Measurements from ENCODE around the gene MBNL1.

Gene MBNL1

DNA sequence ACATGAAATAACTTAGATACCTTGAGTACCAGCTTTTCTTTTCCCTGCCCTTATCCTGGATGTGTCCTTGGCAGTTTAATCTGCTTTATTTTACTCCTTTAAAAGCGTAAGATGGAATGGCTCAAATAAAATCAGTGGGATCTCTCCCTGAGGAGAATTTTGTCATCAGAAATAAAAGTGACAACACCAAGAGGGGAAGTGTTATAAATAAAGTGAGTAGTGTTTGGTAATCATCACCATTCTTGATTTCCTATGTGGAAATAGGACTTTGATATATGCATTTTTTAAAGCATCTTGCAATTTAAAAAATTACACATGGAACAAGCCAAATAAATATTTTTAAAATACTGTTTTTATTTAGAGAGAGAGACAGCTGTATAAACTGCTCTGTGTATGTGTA, 76.5 kb downstream of the MBNL1 start:
- TF ChIP-seq, protein P1, sequence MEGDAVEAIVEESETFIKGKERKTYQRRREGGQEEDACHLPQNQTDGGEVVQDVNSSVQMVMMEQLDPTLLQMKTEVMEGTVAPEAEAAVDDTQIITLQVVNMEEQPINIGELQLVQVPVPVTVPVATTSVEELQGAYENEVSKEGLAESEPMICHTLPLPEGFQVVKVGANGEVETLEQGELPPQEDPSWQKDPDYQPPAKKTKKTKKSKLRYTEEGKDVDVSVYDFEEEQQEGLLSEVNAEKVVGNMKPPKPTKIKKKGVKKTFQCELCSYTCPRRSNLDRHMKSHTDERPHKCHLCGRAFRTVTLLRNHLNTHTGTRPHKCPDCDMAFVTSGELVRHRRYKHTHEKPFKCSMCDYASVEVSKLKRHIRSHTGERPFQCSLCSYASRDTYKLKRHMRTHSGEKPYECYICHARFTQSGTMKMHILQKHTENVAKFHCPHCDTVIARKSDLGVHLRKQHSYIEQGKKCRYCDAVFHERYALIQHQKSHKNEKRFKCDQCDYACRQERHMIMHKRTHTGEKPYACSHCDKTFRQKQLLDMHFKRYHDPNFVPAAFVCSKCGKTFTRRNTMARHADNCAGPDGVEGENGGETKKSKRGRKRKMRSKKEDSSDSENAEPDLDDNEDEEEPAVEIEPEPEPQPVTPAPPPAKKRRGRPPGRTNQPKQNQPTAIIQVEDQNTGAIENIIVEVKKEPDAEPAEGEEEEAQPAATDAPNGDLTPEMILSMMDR (conservative IDR thresholded peaks at IDR 0.05) = no peak
- H3K27ac ChIP-seq = no peak overlapping the region

DNA sequence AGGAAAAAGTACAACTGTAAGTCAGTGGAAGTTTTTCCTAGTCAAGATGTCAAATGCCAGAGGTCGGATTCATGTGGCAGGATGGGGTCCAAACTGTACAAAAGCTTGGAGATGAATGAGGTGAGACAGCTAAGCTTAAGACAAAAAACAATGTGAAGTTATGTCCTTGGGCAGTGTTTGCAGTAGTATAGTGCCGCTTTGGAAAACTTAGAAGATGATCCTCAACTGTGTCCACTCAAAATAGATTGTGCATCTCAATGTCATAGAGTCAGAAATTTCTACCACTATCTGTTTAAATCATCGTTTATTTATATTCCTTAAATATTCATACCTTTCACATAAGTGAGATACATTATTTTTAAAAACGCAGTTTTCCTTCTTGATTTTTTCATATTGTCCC, 77.3 kb downstream of the MBNL1 start:
- H3K27ac ChIP-seq = no peak overlapping the region
- TF ChIP-seq, protein P1 (conservative IDR thresholded peaks at IDR 0.05) = no peak

DNA sequence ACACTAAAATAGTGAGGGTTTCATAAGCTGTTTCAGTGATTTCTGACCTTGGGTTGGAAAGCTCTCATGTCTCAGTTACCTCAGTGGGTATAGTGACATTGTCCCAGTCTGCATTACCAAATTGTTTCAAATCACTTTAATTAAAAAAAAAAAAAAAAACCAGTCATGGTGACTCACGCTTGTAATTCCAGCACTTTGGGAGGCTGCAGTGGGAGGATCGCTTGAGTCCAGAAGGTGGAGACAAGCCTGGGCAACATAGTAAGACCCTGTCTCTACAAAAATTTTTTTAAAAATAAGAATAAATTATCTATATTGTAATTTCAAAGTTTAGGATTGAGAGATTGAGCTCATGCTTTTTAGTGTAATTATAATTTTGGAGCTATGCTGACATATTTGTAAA, 78.0 kb downstream of the MBNL1 start:
- H3K27ac ChIP-seq = no peak overlapping the region
- TF ChIP-seq, protein P1 (conservative IDR thresholded peaks at IDR 0.05) = no peak

DNA sequence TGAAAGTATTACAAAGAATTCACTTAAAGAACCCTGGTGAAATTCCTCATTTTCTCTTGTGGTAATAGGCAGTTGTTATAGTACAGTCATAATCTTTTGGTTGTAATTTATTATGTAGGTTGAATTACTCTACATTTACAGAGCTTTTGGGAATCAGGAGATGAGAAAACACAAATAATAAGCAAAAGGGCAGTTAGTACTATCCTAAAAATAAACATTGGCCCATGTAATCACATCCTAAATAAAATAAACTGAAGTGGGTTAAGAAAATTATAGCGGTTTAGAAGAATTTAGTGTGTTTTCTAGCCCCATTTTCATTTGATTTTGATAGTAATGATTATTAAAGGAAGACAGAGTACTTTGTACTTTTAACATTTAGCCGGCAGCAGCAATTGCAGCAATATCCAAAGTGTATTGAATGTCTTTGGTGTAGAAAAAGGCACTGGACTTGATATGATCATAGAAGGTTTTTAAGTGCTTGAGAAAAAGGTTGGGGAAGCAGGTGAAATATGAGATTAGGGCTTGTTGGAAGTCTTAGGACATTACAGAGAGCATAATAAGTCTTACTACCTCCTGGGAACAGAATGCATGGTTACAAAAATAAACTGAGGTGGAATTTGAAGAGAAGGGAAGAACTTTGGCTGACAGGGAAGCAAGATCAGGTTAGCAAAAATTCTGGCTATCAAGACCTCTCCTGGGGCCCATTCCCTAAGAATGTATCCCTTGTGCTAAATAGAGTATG, 79.9 kb downstream of the MBNL1 start:
- TF ChIP-seq, protein P1 (conservative IDR thresholded peaks at IDR 0.05) = no peak
- no peak overlapping the region for H3K27ac ChIP-seq

DNA sequence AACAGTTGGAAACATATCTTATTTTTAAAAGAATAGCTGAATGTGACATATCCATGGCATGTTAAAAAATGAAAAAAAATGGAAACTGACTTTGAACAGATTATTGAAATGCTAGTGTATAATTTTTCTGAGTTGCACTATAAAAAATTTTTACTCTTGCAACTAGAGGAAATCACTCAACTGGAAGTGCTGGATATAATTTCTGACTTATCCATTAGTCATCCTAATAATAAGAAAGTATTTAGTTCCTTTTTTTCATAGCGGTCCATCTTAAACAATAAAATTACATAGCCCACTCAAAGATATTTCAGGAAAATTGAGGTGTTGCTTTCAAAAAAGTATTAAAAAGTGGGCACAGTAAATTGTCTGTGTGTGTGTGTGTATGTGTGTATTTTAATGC, 80.7 kb downstream of the MBNL1 start:
- TF ChIP-seq, protein P1 (conservative IDR thresholded peaks at IDR 0.05) = no peak
- H3K27ac ChIP-seq = no peak overlapping the region

DNA sequence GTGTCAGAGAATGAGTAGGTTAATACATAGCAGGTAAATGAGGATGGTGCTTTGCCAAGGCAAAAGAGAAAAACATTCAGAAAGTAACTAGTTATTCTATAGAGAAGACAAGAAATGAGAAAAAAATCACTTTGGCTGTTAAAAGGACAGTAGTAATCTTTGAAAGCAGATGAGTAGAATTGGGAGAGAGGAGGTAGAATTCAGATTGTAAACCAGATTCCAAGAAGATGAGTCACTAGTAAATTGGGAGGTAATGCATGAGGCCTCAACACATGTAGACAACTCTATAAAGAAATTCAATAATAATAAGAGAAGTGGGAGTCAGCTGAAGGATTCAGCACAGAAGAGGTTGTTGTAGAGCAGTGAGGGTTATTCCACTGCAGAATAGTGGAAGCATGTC, 81.4 kb downstream of the MBNL1 start:
- TF ChIP-seq, protein P1 (conservative IDR thresholded peaks at IDR 0.05) = no peak
- no peak overlapping the region for H3K27ac ChIP-seq

DNA sequence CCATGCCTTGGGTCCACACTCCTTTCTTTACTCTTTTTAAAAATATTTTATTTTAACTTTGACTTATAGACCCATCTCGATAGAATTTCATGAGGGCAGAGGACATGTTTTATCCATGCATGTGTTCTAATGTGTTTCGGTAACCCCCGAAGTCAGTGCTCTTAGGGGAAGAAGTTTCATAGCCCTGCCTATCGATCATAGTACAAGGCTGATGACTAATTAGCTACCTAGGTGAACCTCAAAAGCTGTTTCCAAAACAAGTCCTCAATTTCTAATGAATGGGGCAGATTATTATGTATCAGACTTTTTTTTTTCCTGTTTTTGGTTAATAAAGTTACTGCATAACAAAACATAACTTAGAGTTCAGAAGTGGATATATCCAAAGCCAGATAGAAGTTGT, 82.0 kb downstream of the MBNL1 start:
- no peak overlapping the region for H3K27ac ChIP-seq
- TF ChIP-seq, protein P1 (conservative IDR thresholded peaks at IDR 0.05) = no peak
